Fibroblast of villous mesenchyme (primary cell): Measurements from ENCODE around the gene POPDC3. TPM values are rescaled to one million over a fixed set of nuclear protein-coding genes. Genes with fewer than 3 reads are reported as not detected.
"Not testable (repeated sequence)": the region's sequence is repeated elsewhere in the genome, so short reads cannot be mapped to it uniquely, and the experiment has no call there.

ENCODE experiments used
- DNase-seq: peaks from one replicate; pipeline ENCODE4 v3.0.0-alpha.2; 2010; ENCODE audit warnings: low read depth
- H3K4me3 ChIP-seq: 2 replicates; pipeline ENCODE4 v1.5.1; 2011; ENCODE audit warnings: low read depth, mild to moderate bottlenecking, low read length
- total RNA-seq: library from RNA; depleted of rRNA; stranded (reverse); fragments of >200 nt; gene quantifications from 2 replicates; pipeline ENCODE4 v1.2.3, GENCODE V29; 2012
- TF ChIP-seq, protein P1 (sequence below): IDR thresholded peaks from 2 replicates; pipeline ENCODE4 v1.5.1; 2012; ENCODE audit warnings: low read depth, mild to moderate bottlenecking, low read length; ENCODE audit not compliant: insufficient read depth

POPDC3 gene
- total RNA-seq, 1 donor: 19.4 TPM

GRCh38 chr6:105178110-105178509 is 1.7 kb downstream of the POPDC3 start:
- TF ChIP-seq, protein P1, sequence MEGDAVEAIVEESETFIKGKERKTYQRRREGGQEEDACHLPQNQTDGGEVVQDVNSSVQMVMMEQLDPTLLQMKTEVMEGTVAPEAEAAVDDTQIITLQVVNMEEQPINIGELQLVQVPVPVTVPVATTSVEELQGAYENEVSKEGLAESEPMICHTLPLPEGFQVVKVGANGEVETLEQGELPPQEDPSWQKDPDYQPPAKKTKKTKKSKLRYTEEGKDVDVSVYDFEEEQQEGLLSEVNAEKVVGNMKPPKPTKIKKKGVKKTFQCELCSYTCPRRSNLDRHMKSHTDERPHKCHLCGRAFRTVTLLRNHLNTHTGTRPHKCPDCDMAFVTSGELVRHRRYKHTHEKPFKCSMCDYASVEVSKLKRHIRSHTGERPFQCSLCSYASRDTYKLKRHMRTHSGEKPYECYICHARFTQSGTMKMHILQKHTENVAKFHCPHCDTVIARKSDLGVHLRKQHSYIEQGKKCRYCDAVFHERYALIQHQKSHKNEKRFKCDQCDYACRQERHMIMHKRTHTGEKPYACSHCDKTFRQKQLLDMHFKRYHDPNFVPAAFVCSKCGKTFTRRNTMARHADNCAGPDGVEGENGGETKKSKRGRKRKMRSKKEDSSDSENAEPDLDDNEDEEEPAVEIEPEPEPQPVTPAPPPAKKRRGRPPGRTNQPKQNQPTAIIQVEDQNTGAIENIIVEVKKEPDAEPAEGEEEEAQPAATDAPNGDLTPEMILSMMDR: no peak
- H3K4me3 ChIP-seq: no peak overlapping the region
- DNase-seq: peak; percentile 76

GRCh38 chr6:105177556-105177955 is 2.3 kb downstream of the POPDC3 start:
- TF ChIP-seq, protein P1: no peak
- no peak for DNase-seq
- H3K4me3 ChIP-seq: no peak overlapping the region

DNA sequence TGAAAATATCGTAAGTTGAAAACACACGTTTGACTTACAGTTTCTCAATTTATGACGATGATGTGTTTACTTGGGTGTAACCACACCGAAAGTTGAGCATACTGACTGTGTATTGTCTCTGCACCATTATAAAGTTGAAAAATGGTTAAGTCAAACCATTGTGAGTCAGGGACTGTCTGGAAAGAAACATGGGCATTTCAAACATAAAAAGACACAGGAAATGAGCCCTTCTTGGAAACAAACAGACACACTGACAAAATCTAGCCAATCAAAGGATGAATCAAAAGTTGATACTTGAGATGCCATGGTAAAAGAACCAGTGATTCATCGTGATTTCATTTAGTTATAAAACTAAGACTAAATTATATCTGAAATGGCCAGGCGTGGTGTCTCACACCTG is 5.3 kb downstream of the POPDC3 start:
- DNase-seq: no peak
- H3K4me3 ChIP-seq: no peak overlapping the region

GRCh38 chr6:105172515-105172914 is 7.3 kb downstream of the POPDC3 start:
- not testable (repeated sequence) for DNase-seq, H3K4me3 ChIP-seq

More for the DNA sequence above, 5.3 kb downstream of the POPDC3 start:
- TF ChIP-seq, protein P1: no peak

GRCh38 chr6:105170059-105170458 is 9.8 kb downstream of the POPDC3 start:
- no peak overlapping the region for H3K4me3 ChIP-seq
- TF ChIP-seq, protein P1: no peak
- no peak for DNase-seq

GRCh38 chr6:105167914-105168313 is 11.9 kb downstream of the POPDC3 start:
- H3K4me3 ChIP-seq: no peak overlapping the region
- DNase-seq: no peak
- TF ChIP-seq, protein P1: no peak

GRCh38 chr6:105164418-105164817 is 15.4 kb downstream of the POPDC3 start:
- TF ChIP-seq, protein P1: no peak
- DNase-seq: peak; percentile 36
- no peak overlapping the region for H3K4me3 ChIP-seq
